Muscle layer of colon (tissue), 2 donors: Measurements from ENCODE around the gene NTNG1.

ENCODE experiments used
- H3K27ac ChIP-seq: one replicate; pipeline ENCODE4 v1.7.0; 2013; ENCODE audit warnings: low read depth, mild to moderate bottlenecking, low read length, moderate library complexity
- H3K27me3 ChIP-seq, 2 donors: one replicate each; pipeline ENCODE4 v1.7.0; 2013; ENCODE audit warnings: low read length in 2 of 2, mild to moderate bottlenecking in 2 of 2; ENCODE audit not compliant: insufficient read depth in 2 of 2, control insufficient read depth in 1 of 2
- H3K36me3 ChIP-seq: one replicate; pipeline ENCODE4 v1.7.0; 2013; ENCODE audit warnings: mild to moderate bottlenecking, low read length; ENCODE audit not compliant: insufficient read depth
- H3K4me1 ChIP-seq: one replicate; pipeline ENCODE4 v1.7.0; 2013; ENCODE audit warnings: mild to moderate bottlenecking, low read length; ENCODE audit not compliant: insufficient read depth
- H3K4me3 ChIP-seq, 2 donors: one replicate each; pipeline ENCODE4 v1.7.0; 2013; ENCODE audit warnings: low read length in 2 of 2, low read depth in 1 of 2, mild to moderate bottlenecking in 1 of 2, moderate library complexity in 1 of 2
- H3K9ac ChIP-seq: one replicate; pipeline ENCODE4 v1.7.0; 2013; ENCODE audit warnings: low read length
- H3K9me3 ChIP-seq: one replicate; pipeline ENCODE4 v1.7.0; 2013; ENCODE audit warnings: mild to moderate bottlenecking, low read length
- donor health status: abdominal sarcoma.
- donor health status: Adenocarcinoma of cecum.

Gene NTNG1

DNA sequence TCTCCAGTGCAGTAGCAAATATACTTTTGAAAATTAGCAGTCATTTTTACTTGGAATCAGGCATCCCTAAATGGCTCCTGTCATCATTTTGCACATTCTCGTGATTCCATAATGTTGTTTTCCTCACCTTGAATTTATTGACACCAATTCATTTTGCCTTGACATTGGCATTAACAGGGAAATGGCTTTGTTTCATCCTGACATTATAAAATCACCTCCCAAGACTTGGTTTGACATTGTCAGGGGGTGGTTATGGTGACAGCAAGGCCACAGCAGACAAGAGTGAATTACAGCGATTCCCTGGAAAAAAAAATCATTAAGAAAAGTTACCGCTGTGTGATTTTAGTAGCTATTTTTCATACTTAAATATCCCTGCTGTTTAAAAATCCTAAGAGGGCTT is 327.0 kb downstream of the NTNG1 start:
- no peak overlapping the region for H3K4me3 ChIP-seq
- H3K4me1 ChIP-seq: no peaks in the 10 kb centered on the region
- H3K9me3 ChIP-seq: no peaks in the 10 kb centered on the region
- H3K27ac ChIP-seq: no peak overlapping the region
- no peaks in the 10 kb centered on the region for H3K36me3 ChIP-seq
- H3K9ac ChIP-seq: no peak overlapping the region
- no peaks in the 10 kb centered on the region for H3K27me3 ChIP-seq

DNA sequence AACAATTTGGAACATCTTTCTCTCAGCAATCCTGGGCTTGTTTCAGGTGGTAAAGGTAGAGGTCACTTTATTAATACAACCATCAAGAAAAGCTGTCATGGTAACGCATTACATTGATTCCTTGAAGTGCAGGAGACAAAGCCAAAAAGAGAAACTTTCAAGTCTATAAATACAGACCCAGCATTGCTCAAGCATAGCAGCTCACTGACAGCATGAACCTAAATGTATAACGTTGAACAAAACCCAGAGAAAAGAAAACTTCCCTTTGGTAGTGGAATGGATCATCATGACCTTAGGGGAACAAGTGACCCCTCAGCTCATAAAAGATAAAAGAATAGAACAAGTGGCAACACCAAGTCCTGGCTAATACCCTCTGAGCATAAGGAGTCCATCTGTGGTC is 332.2 kb downstream of the NTNG1 start:
- Histone ChIP-seq H3K9me3 (no peaks in the 10 kb centered on the region), H3K27ac (no peak overlapping the region), H3K4me3 (no peak overlapping the region), H3K9ac (no peak overlapping the region), H3K36me3 (no peaks in the 10 kb centered on the region), H3K27me3 (no peaks in the 10 kb centered on the region), H3K4me1 (no peaks in the 10 kb centered on the region)

DNA sequence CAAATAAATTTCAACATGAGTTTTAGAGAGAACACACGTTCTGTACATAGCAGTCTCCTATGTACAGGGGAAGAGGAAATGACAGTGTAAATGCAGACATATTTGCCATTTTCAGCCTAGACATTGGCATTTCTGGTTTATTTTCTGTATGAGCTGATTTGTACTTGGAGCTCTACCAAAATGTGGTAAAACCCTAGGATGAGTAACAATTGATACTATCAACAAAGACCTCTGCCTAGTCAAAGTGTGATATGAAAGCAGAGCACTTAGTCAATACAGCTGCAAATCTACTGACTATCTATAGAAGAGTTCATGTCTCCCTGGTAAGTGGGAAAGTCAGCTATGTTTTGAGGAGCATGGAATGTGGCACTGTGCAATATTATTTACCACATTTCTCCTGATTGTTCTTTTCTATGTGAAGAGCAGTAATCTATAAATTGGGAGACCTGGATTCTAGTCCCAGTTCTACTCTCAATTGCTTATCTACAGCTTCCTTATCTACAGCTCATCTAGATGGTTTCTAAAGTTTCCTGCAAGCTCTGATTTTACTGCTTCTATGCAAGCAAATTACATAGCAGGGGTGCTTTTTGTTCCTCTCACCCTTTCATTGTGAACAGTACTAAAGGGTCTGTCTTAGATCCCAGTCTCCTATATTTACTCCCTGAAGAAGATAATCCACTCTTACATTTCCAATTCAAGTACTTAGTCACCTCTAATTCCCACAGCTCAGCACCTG is 334.2 kb downstream of the NTNG1 start:
- H3K9ac ChIP-seq: no peak overlapping the region
- H3K27ac ChIP-seq: no peak overlapping the region
- no peaks in the 10 kb centered on the region for H3K4me1 ChIP-seq
- H3K4me3 ChIP-seq: no peak overlapping the region
- H3K36me3 ChIP-seq: no peaks in the 10 kb centered on the region
- no peaks in the 10 kb centered on the region for H3K9me3 ChIP-seq
- no peaks in the 10 kb centered on the region for H3K27me3 ChIP-seq

DNA sequence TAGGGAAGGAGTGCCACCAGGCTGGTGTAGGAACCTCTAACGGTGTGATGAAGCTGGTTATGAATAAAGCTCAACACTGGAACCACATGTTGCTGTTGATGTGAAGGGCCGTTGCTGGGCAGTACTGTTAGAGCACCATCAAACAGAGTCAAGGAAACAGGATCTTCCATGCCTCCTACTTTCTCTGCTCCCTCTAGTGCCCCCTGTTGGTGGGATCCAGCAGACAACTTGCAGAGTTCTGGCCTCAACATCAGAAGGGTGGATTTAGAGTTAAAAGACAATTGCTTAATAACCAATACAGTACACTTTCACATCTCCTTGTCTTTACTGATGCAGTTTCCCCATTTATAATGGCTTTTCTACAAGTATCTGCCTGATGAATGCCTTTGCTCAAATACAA is 336.4 kb downstream of the NTNG1 start:
- no peak overlapping the region for H3K4me3 ChIP-seq
- H3K27ac ChIP-seq: no peak overlapping the region
- no peaks in the 10 kb centered on the region for H3K9me3 ChIP-seq
- no peak overlapping the region for H3K9ac ChIP-seq
- H3K4me1 ChIP-seq: no peaks in the 10 kb centered on the region
- no peaks in the 10 kb centered on the region for H3K36me3 ChIP-seq
- no peaks in the 10 kb centered on the region for H3K27me3 ChIP-seq

DNA sequence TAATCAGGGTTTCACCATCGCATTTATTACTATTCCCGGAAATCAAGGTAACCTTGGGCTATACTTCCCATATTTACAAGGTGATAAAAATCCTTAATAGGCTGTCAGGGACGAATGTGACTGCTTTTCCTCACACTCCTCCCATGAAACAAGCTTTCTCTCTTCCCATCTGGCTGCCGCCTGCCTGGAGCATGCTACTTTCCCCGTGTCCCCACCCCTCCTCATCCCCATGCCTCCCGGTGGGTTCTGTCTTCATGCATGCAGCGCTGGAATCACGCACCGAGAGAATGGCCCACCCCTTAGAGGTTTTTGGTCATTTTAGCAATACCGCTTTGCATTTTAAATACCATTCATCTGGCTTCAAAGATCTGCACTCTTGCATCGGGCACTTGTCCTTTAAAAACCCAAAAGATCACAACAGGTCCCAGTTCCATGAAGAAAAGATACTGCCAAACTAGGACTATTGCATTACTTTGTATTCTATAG is 339.1 kb downstream of the NTNG1 start:
- no peaks in the 10 kb centered on the region for H3K27me3 ChIP-seq
- no peak overlapping the region for H3K27ac ChIP-seq
- no peaks in the 10 kb centered on the region for H3K4me1 ChIP-seq
- no peaks in the 10 kb centered on the region for H3K9me3 ChIP-seq
- H3K36me3 ChIP-seq: no peaks in the 10 kb centered on the region
- H3K4me3 ChIP-seq: no peak overlapping the region
- no peak overlapping the region for H3K9ac ChIP-seq

DNA sequence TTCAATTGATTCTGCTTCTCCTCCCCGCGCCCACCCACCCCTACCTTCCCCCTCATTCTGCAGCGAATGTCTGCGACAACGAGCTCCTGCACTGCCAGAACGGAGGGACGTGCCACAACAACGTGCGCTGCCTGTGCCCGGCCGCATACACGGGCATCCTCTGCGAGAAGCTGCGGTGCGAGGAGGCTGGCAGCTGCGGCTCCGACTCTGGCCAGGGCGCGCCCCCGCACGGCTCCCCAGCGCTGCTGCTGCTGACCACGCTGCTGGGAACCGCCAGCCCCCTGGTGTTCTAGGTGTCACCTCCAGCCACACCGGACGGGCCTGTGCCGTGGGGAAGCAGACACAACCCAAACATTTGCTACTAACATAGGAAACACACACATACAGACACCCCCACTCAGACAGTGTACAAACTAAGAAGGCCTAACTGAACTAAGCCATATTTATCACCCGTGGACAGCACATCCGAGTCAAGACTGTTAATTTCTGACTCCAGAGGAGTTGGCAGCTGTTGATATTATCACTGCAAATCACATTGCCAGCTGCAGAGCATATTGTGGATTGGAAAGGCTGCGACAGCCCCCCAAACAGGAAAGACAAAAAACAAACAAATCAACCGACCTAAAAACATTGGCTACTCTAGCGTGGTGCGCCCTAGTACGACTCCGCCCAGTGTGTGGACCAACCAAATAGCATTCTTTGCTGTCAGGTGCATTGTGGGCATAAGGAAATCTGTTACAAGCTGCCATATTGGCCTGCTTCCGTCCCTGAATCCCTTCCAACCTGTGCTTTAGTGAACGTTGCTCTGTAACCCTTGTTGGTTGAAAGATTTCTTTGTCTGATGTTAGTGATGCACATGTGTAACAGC is 339.9 kb downstream of the NTNG1 start:
- no peak overlapping the region for H3K27ac ChIP-seq
- no peak overlapping the region for H3K4me3 ChIP-seq

DNA sequence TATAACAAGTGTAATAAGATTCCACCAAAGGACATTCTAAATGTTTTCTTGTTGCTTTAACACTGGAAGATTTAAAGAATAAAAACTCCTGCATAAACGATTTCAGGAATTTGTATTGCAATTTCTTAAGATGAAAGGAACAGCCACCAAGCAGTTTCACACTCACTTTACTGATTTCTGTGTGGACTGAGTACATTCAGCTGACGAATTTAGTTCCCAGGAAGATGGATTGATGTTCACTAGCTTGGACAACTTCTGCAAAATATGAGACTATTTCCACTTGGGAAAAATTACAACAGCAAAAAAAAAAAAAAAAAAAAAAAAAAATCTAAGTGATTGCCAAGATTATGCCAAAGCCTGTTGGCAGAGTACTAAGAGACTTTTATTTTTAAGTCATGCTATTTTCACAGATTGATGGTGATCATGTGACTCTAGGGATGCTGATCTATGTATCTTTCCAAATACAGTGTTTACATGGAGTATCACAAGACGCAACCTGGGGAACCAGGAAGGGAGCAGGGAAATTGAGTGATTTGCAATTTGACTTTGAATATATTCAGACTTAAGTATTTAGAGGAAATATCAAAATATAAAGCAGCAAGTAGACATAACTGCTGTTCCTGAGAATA is 341.0 kb downstream of the NTNG1 start:
- Histone ChIP-seq H3K4me3 (no peak overlapping the region), H3K9ac (no peak overlapping the region), H3K9me3 (no peaks in the 10 kb centered on the region), H3K4me1 (no peaks in the 10 kb centered on the region), H3K27ac (no peak overlapping the region), H3K36me3 (no peaks in the 10 kb centered on the region), H3K27me3 (no peaks in the 10 kb centered on the region)

More for the DNA sequence above, 339.9 kb downstream of the NTNG1 start:
- H3K36me3 ChIP-seq: no peaks in the 10 kb centered on the region
- no peaks in the 10 kb centered on the region for H3K4me1 ChIP-seq
- H3K9me3 ChIP-seq: no peaks in the 10 kb centered on the region
- H3K27me3 ChIP-seq: no peaks in the 10 kb centered on the region
- H3K9ac ChIP-seq: no peak overlapping the region

DNA sequence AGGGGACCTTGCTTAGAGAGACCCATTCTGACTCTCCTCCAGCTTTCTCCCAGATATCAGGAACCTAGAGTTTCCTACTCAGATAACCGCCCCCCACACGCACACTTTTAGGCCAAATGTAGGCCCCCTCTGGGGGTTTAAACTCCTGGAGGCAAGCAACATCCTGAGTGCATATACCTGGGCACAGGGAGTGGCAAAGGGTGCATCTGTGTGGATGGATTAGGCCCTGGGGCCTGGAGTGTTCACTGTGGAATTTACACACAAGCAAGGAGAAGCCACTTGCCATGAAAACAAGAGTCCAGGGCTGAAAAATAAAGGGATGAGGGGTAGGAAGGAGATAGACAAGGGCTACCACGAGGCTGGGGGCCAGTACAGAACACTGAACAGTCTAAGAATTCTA is 343.1 kb downstream of the NTNG1 start:
- Histone ChIP-seq H3K9me3 (no peaks in the 10 kb centered on the region), H3K27ac (no peak overlapping the region), H3K27me3 (no peaks in the 10 kb centered on the region), H3K4me1 (no peaks in the 10 kb centered on the region), H3K36me3 (no peaks in the 10 kb centered on the region), H3K4me3 (no peak overlapping the region), H3K9ac (no peak overlapping the region)

DNA sequence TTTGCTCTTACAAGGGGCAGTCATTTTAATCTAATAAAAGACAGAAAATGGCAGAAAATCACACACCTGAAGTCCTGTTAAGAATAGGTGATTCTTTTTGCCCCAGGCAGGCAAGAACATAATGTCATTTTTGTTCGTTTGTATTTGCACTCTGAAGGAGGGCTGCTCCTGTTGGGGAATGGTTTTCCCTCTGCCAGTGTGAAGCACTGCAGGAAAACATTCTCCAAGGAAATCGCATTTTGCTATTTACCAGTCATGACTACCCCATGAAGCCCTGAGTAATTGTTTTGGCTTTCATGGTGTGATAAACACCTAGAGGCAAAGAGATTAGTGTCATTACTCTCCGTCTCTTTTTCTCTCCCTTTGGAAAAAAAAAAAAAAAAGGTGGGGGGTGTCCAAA is 345.5 kb downstream of the NTNG1 start:
- no peaks in the 10 kb centered on the region for H3K4me1 ChIP-seq
- H3K4me3 ChIP-seq: no peak overlapping the region
- no peaks in the 10 kb centered on the region for H3K36me3 ChIP-seq
- no peaks in the 10 kb centered on the region for H3K9me3 ChIP-seq
- H3K27me3 ChIP-seq: no peaks in the 10 kb centered on the region
- H3K9ac ChIP-seq: no peak overlapping the region
- no peak overlapping the region for H3K27ac ChIP-seq

DNA sequence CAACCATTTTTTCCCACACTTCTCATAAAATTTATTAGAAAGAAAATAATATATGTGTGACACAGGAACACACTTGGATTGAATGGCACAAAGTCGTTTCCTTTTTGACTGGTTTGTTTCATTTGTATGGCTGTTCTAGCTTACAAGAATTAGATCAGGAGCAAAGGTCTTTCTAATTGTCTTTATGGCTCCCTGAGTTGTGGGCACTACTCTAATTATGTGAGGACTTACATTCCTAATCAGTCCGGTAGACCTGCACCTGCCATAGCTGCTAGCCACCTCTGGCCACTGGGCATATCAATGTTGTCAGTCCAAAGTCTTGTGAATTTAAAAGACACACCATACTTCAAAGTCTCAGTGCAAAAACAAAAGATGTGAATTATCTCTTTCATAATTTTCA is 346.7 kb downstream of the NTNG1 start:
- Histone ChIP-seq H3K9ac (no peak overlapping the region), H3K36me3 (no peaks in the 10 kb centered on the region), H3K9me3 (no peaks in the 10 kb centered on the region), H3K4me3 (no peak overlapping the region), H3K27me3 (no peaks in the 10 kb centered on the region), H3K27ac (no peak overlapping the region), H3K4me1 (no peaks in the 10 kb centered on the region)

DNA sequence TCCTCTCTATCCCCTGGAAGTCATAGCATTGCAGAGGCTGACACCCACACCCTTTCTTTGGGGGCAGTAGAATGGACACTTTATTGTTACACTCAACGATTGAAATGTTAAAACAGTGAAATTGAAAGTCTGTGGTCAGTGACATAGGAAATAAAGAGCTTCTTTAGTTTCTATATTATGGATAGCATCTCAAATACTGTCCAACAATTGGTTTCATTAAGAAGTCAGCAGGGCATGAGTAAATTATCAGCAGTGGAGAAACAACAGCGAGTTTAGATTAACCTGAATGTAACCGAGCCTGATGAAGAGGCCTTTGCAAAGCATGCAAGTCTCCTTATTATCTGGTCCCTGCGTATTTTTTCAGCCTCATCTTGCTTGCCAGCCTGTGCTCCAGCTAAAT is 350.7 kb downstream of the NTNG1 start:
- Histone ChIP-seq H3K27me3 (no peaks in the 10 kb centered on the region), H3K9me3 (no peaks in the 10 kb centered on the region), H3K4me3 (no peak overlapping the region), H3K36me3 (no peaks in the 10 kb centered on the region), H3K4me1 (peaks cover 11% of the 10 kb centered on the region), H3K9ac (no peak overlapping the region), H3K27ac (no peak overlapping the region)
